ENCODE measurements around the gene CDH13.

- TF ChIP-seq JUN (IDR thresholded peaks at IDR 0.05) (no peak), HDAC2 (IDR thresholded peaks at IDR 0.05) (no peak), CTCF (IDR thresholded peaks at IDR 0.05) (no peak), POLR2A (IDR thresholded peaks at IDR 0.05; ENCODE audit: low read length) (no peak), PBX3 (IDR thresholded peaks at IDR 0.05) (no peak), CEBPB (IDR thresholded peaks at IDR 0.05) (no peak), EP300 (IDR thresholded peaks at IDR 0.05) (no peak)
These were observed 225.7 kb downstream of the CDH13 start for GRCh38 chr16:82852388-82853008.
